Measurements from ENCODE around the gene SERPINA1. TPM values are rescaled to one million over a fixed set of nuclear protein-coding genes. Genes with fewer than 3 reads are reported as not detected.

Gene SERPINA1
- total and polyA plus RNA-seq, 2 experiments from 2014 or later: 3,480 to 5,074 TPM

GRCh38 chr14:94381149-94382030 is 7.0 kb downstream of the SERPINA1 start:
- TF ChIP-seq EZH2phosphoT487 (IDR thresholded peaks at IDR 0.05; ENCODE audit: low read depth, severe bottlenecking, unreplicated experiment) (no peak), EZH2 (IDR thresholded peaks at IDR 0.05; ENCODE audit: borderline replicate concordance) (no peak), CTCF (IDR thresholded peaks at IDR 0.05; ENCODE audit: poor library complexity) (no peak)
- H3K79me2 ChIP-seq: peaks cover 15% of the 10 kb centered on the region
- H2AFZ ChIP-seq: no peak overlapping the region
- no peak overlapping the region for H3K27ac ChIP-seq
- no peak for DNase-seq (ENCODE audit: low spot score)
- no peaks in the 10 kb centered on the region for H3K27me3 ChIP-seq
- no peak overlapping the region for H3K4me2 ChIP-seq
- no peaks in the 10 kb centered on the region for H3K9me2 ChIP-seq (replicated peaks; ENCODE audit: insufficient read depth)
- 83% methylated on average over 7 of the region's 7 CpGs for WGBS (ENCODE audit: low lambda C conversion rate, missing lambda C conversion rate)
- H3K36me3 ChIP-seq (replicated peaks; ENCODE audit: insufficient read depth, low read depth): no peaks in the 10 kb centered on the region
- H3K4me3 ChIP-seq: no peak overlapping the region
- H4K20me1 ChIP-seq (ENCODE audit: insufficient read depth, poor library complexity, severe bottlenecking): no peaks in the 10 kb centered on the region
- H3K9me3 ChIP-seq (ENCODE audit: low read depth): no peaks in the 10 kb centered on the region
- H3K4me1 ChIP-seq (ENCODE audit: insufficient read depth): no peaks in the 10 kb centered on the region

- Histone ChIP-seq H4K20me1 (ENCODE audit: insufficient read depth, poor library complexity, severe bottlenecking) (no peaks in the 10 kb centered on the region), H3K36me3 (replicated peaks; ENCODE audit: insufficient read depth, low read depth) (no peaks in the 10 kb centered on the region)
These were observed 7.9 kb downstream of the SERPINA1 start for GRCh38 chr14:94380225-94381148.

More at GRCh38 chr14:94380225-94381148, 7.9 kb downstream of the SERPINA1 start:
- Histone ChIP-seq H2AFZ (no peak overlapping the region), H3K27ac (no peak overlapping the region), H3K27me3 (no peaks in the 10 kb centered on the region), H3K4me3 (no peak overlapping the region), H3K9me2 (replicated peaks; ENCODE audit: insufficient read depth) (no peaks in the 10 kb centered on the region), H3K9me3 (ENCODE audit: low read depth) (no peaks in the 10 kb centered on the region), H3K79me2 (peaks cover 10% of the 10 kb centered on the region), H3K4me2 (no peak overlapping the region), H3K4me1 (ENCODE audit: insufficient read depth) (no peaks in the 10 kb centered on the region)
- no peak for DNase-seq (ENCODE audit: low spot score)
- WGBS (ENCODE audit: low lambda C conversion rate, missing lambda C conversion rate): 84% methylated on average over 16 of the region's 16 CpGs
- TF ChIP-seq CTCF (IDR thresholded peaks at IDR 0.05; ENCODE audit: poor library complexity): no peak
- TF ChIP-seq EZH2phosphoT487 (IDR thresholded peaks at IDR 0.05; ENCODE audit: low read depth, severe bottlenecking, unreplicated experiment): no peak
- no peak for TF ChIP-seq EZH2 (IDR thresholded peaks at IDR 0.05; ENCODE audit: borderline replicate concordance)
